Activated T-cell treated with anti-CD3 and anti-CD28 coated beads, Interleukin-2, amount 50 U/mL, for 48 hours (primary cell): ENCODE measurements around the gene CST6.

Experiments
- DNase-seq, 2 experiments: peaks; one replicate each; pipeline ENCODE4 v3.0.0-alpha.2; 2020

Gene CST6

DNA sequence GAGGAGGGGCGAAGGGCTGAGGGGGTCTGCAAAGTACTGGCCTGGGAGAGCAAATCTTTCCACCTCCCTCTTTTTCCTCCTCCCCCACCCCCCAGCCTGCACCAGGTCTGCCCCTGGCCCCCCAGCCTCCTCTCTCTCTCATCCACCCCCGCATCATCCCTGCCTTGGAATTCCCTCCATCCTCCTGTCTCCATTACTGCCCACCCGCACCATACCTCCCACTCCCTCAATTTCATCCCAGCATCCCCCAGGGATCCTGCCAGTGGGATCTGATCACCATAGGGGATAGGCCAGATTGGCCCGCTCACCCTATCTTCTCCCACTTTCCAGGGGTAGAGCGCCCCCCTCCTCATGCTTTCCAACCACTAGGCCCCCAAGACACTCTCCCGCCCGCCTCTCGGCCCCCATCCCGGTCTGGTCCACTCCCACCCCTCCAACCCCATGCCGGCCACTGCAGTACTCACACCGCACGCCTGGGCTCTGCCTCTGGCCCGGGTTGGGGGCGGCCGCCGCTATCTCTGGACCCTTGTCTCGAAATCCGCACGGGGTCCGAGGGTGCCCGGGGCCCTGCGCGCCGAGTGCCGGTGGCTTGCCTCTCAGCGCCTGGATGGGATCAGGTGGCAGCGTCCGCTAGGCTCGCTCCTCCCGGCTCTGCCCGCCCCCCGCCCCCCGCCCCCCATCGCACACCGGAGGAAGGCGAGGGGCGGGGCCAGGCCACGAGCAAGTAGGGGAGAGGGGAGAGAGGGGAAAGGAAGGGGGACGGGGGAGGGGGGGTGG is 36.9 kb downstream of the CST6 start, which contains the start of gene GAL3ST3:
Gene GAL3ST3 (minus strand): TSS at position 615 of the 777 bp plus-strand sequence. CDS start 3,746 bp downstream, outside the sequence.
- DNase-seq = no peak

DNA sequence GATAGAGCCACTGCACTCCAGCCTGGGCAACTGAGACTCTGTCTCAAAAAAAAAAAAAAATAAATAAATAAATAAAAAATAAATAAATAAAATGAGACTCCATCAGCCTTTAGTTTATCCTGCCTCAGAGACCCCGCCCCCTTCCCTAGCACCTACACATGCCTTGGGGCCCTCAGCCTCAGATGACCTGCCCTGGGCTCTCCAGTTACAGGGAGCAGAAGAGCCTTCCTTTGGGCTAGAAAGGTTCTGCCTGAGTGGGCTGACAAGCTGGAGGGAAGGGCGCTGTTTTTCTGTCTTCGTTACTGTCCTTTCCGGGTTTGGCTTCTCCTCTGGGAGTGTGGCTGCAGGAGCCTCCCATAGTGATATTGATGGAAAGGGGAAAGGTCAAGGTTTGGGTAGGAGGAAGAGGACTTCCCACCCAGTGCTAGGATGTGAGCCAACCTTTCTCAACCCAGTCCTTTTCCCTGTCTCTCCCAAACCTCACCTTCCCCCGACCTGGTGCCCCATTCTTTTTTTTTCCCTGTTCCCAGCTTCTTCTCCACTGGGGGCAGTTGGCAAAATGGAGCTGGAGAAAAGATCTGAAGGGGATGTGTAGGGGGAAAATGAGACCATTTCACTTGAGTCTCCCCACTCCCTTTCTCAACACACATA is 38.9 kb downstream of the CST6 start:
- no peak for DNase-seq

GRCh38 chr11:66051371-66051765 is 39.6 kb downstream of the CST6 start:
- DNase-seq = no peak

- DNase-seq = peak; percentile 97
These were observed 40.2 kb downstream of the CST6 start, which contains the start of gene SF3B2 for GRCh38 chr11:66051766-66052663. Gene SF3B2 (plus strand): TSS chr11:66052364. CDS start chr11:66052385, 21 bp downstream.

GRCh38 chr11:66052664-66052982 is 40.8 kb downstream of the CST6 start:
- no peak for DNase-seq

GRCh38 chr11:66055021-66055420 is 43.2 kb downstream of the CST6 start:
- DNase-seq = no peak

GRCh38 chr11:66056501-66056900 is 44.7 kb downstream of the CST6 start:
- no peak for DNase-seq

- DNase-seq = no peak
These were observed 48.3 kb downstream of the CST6 start for GRCh38 chr11:66059966-66060680.

DNA sequence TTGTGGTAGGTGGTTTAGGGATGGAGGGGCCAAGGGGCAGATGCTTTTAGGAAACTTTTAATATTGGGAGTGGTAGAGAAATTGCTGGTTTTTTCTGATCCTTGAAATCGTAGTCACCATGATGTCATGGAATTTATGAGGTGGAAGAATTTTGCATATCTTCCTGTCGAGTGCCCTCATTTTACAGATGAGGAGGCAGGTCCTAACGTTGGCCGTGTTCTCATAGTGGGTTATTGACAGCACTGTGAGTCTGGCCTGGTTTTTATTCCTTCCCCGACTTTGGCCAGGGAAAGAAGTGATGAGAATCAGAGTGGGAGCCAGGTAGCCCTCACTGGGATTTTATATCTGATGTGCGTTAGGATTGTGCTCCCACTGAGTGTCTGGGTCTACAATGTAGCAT is 49.5 kb downstream of the CST6 start:
- no peak for DNase-seq

DNA sequence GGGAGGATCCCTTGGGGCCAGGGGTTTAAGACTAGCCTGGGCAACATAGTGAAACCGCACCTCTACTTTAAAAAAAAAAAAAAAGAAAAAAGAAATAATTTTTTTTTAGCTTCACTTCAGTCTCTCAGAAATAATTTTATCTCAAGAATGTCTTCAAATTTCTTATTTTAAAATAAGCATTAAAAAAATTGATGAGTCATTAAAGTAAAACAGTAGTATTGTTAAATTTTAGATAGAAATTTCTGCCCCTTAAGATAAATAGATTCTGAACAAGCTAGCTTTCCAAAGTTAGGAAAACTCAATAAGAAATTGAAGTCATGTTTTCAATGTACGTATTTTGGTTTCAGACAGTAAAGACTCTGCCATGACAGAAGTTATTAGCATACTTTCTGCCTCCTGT is 50.6 kb downstream of the CST6 start:
- no peak for DNase-seq
